ENCODE measurements around the gene CYBC1. TPM values are rescaled to one million over a fixed set of nuclear protein-coding genes. Genes with fewer than 3 reads are reported as not detected.
A peak's percentile ranks its signal among the peaks of the same experiment; 100 is the strongest.

Gene CYBC1
- total and polyA plus RNA-seq, 2 of the 4 experiments (the other 2 are of a cell fraction), result 75.1 to 76.7 TPM

DNA sequence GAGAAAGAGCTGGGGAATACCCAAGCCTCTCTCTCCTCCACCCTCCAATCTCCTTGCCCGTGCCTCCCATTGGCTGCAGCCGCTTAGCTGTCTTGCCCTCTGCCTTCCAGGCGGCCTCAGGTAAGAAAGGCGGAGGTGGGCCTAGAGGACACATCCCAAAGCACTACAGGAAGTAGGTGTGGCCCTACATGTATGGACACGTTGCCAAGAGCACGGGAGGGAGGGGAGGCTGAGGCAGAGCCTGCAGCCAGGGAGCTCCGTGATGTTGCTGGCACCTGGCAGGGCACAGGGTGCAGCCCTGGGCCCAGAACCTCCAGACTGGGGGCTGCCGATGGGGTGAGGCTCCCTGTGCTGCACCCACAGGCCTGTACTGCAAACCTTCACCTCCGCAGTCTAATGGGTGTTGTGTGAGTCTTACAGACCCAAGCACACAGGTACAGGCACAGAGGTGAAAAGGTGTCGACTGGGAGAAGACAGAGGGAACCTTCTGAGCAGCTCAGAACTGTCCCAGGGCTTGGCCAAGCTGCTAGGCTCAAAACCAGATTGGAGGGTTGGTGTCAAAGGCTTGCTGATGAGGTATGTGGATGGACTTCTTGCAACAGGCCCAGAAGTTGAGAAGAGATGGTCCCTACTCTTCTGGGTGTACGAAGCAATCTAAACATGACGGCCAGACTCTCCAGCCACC lies 45.4 kb upstream of the CYBC1 start:
- Histone ChIP-seq H3K79me1 (ENCODE audit: low read depth in 1 of 2, low read length in 2 of 2) (peaks cover 0 to 5% of the 10 kb centered on the region in 2 experiments; a peak in 1 of 4 replicates), H2AFZ (replicated peaks; ENCODE audit: low read length, poor library complexity) (no peak overlapping the region), H3K4me3 (ENCODE audit: insufficient read depth, low read depth, low read length) (no peak overlapping the region), H4K5ac (ENCODE audit: low read depth, low read length) (no peak overlapping the region), H3K4ac (ENCODE audit: low read depth, low read length) (peak overlapping the region; percentile 43; the same call in 1 of the 2 replicates), H3K27me3 (ENCODE audit: control insufficient read depth, insufficient read depth, low read length) (no peaks in the 10 kb centered on the region), H4K8ac (ENCODE audit: low read depth in 2 of 2, low read length in 2 of 2) (no peak overlapping the region), H3K23ac (ENCODE audit: low read depth, low read length) (no peak overlapping the region), H3K4me1 (ENCODE audit: control insufficient read depth, insufficient read depth, low read length) (peaks cover 11% of the 10 kb centered on the region), H2AK5ac (ENCODE audit: low read depth, low read length) (peak overlapping the region; percentile 46; the same call in 1 of the 2 replicates), H2BK5ac (ENCODE audit: low read depth, low read length, poor library complexity, severe bottlenecking) (no peak overlapping the region), H3K9me1 (ENCODE audit: insufficient read depth, low read length) (peaks cover 8% of the 10 kb centered on the region), H4K20me1 (ENCODE audit: insufficient read depth, low read length) (peaks cover 12% of the 10 kb centered on the region; the same call in 1 of the 2 replicates), H2BK15ac (ENCODE audit: low read depth, low read length) (no peak overlapping the region), H3K56ac (ENCODE audit: extremely low read depth, insufficient read depth, low read length) (no peak overlapping the region), H3K14ac (replicated peaks; ENCODE audit: low read depth, low read length) (no peak overlapping the region), H2BK120ac (ENCODE audit: low read depth, low read length) (no peak overlapping the region), H3K27ac (ENCODE audit: insufficient read depth, low read length) (no peak overlapping the region), H3K18ac (ENCODE audit: low read depth, low read length) (no peak overlapping the region), H3K9me3 (ENCODE audit: control insufficient read depth, insufficient read depth, low read length) (no peaks in the 10 kb centered on the region), H2BK20ac (ENCODE audit: low read depth, low read length) (no peak overlapping the region), H3K36me3 (ENCODE audit: control insufficient read depth, insufficient read depth, low read length) (no peaks in the 10 kb centered on the region), H2AK9ac (replicated peaks; ENCODE audit: low read depth, low read length, poor library complexity) (peak overlapping the region; percentile 22), H4K91ac (ENCODE audit: insufficient read depth, low read depth, low read length) (no peak overlapping the region), H3K4me2 (ENCODE audit: low read depth, low read length) (no peak overlapping the region), H3K9ac (ENCODE audit: low read depth, low read length) (no peak overlapping the region)
- POLR2A ChIA-PET (ENCODE audit: unreplicated experiment), result no interaction called here
- WGBS, 2 experiments (ENCODE audit: extremely low coverage in 2 of 2, insufficient read length in 1 of 2), result 95% methylated on average over 4 of the region's 12 CpGs; no CpG with 5 or more reads in 1 of the 2 experiments
- DNase-seq (no peak), ATAC-seq (ENCODE audit: low read depth) (no peak)
- in situ Hi-C loops (cut with MboI; ENCODE audit: low sequenced_read_pairs) (no loop called here), dilution Hi-C loops (cut with HindIII; ENCODE audit: low sequenced_read_pairs, unreplicated experiment) (no loop called here), intact Hi-C loops (cut with micrococcal nuclease) (loop anchor here (2.0 to 5.0 kb wide), 2 partner anchors 23 to 36 kb away; partner anchors contain the start of gene FOXK2)
- TF ChIP-seq MAZ (IDR thresholded peaks at IDR 0.05; ENCODE audit: borderline replicate concordance, low read depth, low read length), result no peak
- TF ChIP-seq RFX5 (IDR thresholded peaks at IDR 0.05; ENCODE audit: low read depth, low read length), result no peak
- no peak for TF ChIP-seq NFE2L2 (IDR thresholded peaks at IDR 0.05; ENCODE audit: low read depth, low read length)
- TF ChIP-seq POLR2A (IDR thresholded peaks at IDR 0.05; ENCODE audit: low read depth, low read length), result no peak
- no peak for TF ChIP-seq SMC3 (IDR thresholded peaks at IDR 0.05; ENCODE audit: low read depth, low read length)
- TF ChIP-seq, protein P1, sequence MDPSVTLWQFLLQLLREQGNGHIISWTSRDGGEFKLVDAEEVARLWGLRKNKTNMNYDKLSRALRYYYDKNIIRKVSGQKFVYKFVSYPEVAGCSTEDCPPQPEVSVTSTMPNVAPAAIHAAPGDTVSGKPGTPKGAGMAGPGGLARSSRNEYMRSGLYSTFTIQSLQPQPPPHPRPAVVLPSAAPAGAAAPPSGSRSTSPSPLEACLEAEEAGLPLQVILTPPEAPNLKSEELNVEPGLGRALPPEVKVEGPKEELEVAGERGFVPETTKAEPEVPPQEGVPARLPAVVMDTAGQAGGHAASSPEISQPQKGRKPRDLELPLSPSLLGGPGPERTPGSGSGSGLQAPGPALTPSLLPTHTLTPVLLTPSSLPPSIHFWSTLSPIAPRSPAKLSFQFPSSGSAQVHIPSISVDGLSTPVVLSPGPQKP (IDR thresholded peaks at IDR 0.05; ENCODE audit: borderline replicate concordance, low read depth, low read length), result no peak
- TF ChIP-seq BHLHE40 (IDR thresholded peaks at IDR 0.05; ENCODE audit: low read depth, low read length), result no peak
- TF ChIP-seq, protein P2, sequence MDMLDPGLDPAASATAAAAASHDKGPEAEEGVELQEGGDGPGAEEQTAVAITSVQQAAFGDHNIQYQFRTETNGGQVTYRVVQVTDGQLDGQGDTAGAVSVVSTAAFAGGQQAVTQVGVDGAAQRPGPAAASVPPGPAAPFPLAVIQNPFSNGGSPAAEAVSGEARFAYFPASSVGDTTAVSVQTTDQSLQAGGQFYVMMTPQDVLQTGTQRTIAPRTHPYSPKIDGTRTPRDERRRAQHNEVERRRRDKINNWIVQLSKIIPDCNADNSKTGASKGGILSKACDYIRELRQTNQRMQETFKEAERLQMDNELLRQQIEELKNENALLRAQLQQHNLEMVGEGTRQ (IDR thresholded peaks at IDR 0.05; ENCODE audit: low read depth, low read length), result no peak
- no peak for TF ChIP-seq RAD21 (IDR thresholded peaks at IDR 0.05; ENCODE audit: low read length)
- BruUV-seq (replicated peaks), result no TSS peak
- CTCF ChIA-PET, result no interaction called here

All from IMR-90 (cell line).